Metanephros (tissue), 2 donors: ENCODE measurements around the gene FAM53B. TPM values are rescaled to one million over a fixed set of nuclear protein-coding genes. Genes with fewer than 3 reads are reported as not detected.

ENCODE experiments used
- small RNA-seq: library from RNA; depleted of rRNA; stranded (forward); fragments of <200 nt; gene quantifications from one replicate; pipeline ENCODE3, GENCODE V24; 2014; ENCODE audit warnings: low replicate concordance
- total RNA-seq: library from RNA; depleted of rRNA; stranded (reverse); fragments of >200 nt; gene quantifications from one replicate; pipeline ENCODE4 v1.2.3, GENCODE V29; 2014

Gene FAM53B
- 55.1 TPM for total RNA-seq

GRCh38 chr10:124744102-124745050, at the start of gene FAM53B:
Gene FAM53B (minus strand): TSS chr10:124744378. CDS start chr10:124706713, 37,665 bp downstream.

GRCh38 chr10:124791547-124792348, 47.6 kb upstream of the FAM53B start, which contains the start of gene EEF1AKMT2:
Gene EEF1AKMT2 (minus strand): TSS chr10:124791887. CDS start chr10:124791833, 54 bp downstream.

Small RNAs within 50 kb of the gene (small RNA-seq; reads per million reads assigned to genes)
- not detected for gene RF00019

Other genes with a start within 250 kb of the FAM53B start
- 41.8 TPM for gene EEF1AKMT2, start 47.5 kb upstream of the FAM53B start, total RNA-seq
- gene ABRAXAS2, start 57.4 kb upstream of the FAM53B start, total RNA-seq = 15.5 TPM
- gene ZRANB1, start 197.7 kb upstream of the FAM53B start, total RNA-seq = 26.6 TPM